Stimulated activated naive CD8-positive, alpha-beta T cell treated with anti-CD3 and anti-CD28 coated beads, Interleukin-15, Interleukin-2, amounts not matched to agents 100 U/mL and 50 U/mL, for 24 hours (primary cell): ENCODE measurements around the gene CSF3R.

Experiments
- ATAC-seq: fragments of 150-1000 bp; cut with Tn5 transposase; one replicate; pipeline ENCODE4 v1.10.0; 2021
- DNase-seq: peaks from one replicate; pipeline ENCODE4 v3.0.0; 2021

CSF3R gene

GRCh38 chr1:36419569-36419968, 63.1 kb downstream of the CSF3R start:
- DNase-seq (no peak), ATAC-seq (no peak)

DNA sequence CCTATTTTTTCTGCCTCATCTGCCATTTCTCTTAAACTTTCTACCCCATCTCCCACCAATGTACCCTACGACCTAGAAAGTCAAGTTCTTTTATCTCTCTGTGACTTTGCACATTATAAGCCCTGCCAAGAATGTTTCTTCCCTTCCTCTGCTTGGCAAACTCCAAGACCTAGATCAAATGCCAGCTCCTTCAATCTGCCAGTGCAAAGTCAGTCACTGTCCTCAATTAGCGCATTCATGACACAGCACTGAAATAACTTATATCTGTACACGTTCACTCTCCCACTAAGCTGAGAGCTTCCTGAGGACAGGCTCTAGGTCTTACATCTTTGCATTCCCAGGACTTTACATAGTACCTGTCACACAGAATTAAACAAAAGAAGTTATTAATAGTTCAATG, 63.6 kb downstream of the CSF3R start:
- no peak for DNase-seq
- no peak for ATAC-seq

GRCh38 chr1:36417931-36418330, 64.8 kb downstream of the CSF3R start:
- DNase-seq = no peak
- ATAC-seq = no peak
